GM12878 (cell line): ENCODE results near the gene ABHD2. TPM values are rescaled to one million over a fixed set of nuclear protein-coding genes. Genes with fewer than 3 reads are reported as not detected.

Source experiments
- CEBPB ChIP-seq, 2 experiments: fragments of 150-350 bp in 1 of 2; IDR thresholded peaks; 2 replicates each; pipeline ENCODE4 v1.6.1; 2012 to 2014; ENCODE audit warnings: low read depth in 2 of 2, low read length in 2 of 2, borderline replicate concordance in 1 of 2, inconsistent platforms in 1 of 2
- FOXM1 ChIP-seq: IDR thresholded peaks from 2 replicates; pipeline ENCODE4 v1.6.1; 2012; ENCODE audit warnings: low read depth, mild to moderate bottlenecking, inconsistent platforms, low read length, moderate library complexity
- JUND ChIP-seq: IDR thresholded peaks from 2 replicates; pipeline ENCODE4 v1.6.1; 2012; ENCODE audit warnings: low read depth, mild to moderate bottlenecking, low read length, improper control_type of control experiment, moderate library complexity
- RELA ChIP-seq: fragments of 450-650 bp; IDR thresholded peaks from 2 replicates; pipeline ENCODE4 v1.8.0; 2014; ENCODE audit warnings: borderline replicate concordance; ENCODE audit not compliant: partially characterized antibody
- SIN3A ChIP-seq: IDR thresholded peaks from 2 replicates; pipeline ENCODE4 v1.6.1; 2012; ENCODE audit warnings: low read depth, low read length, improper control_type of control experiment
- SUZ12 ChIP-seq: fragments of 200-600 bp; sonication (generic); IDR thresholded peaks from one replicate; pipeline ENCODE4 v1.6.1; 2018; ENCODE audit warnings: antibody characterized with exemption, mild to moderate bottlenecking; ENCODE audit not compliant: unreplicated experiment
- polyA plus RNA-seq, 11 experiments: library from polyadenylated mRNA; depleted of rRNA in 4 of 11; unstranded in 6 of 11; stranded (reverse) in 5 of 11; fragments of >200 nt; fragmentation: Nextera tagmentation in 4 of 11; fragmentation: Illumina TruSeq in 1 of 11; extraction: Ambion mirVana in 4 of 11; extraction: Trizol in 1 of 11; gene quantifications; 1 replicate in 1 of 11; 2 replicates in 10 of 11; pipeline versions ENCODE4 v1.2.1 to v1.2.3, GENCODE V29; 2011 to 2016; ENCODE audit warnings: inconsistent platforms in 2 of 11, missing spikeins in 2 of 11, low read depth in 1 of 11
- total RNA-seq, 4 experiments: library from RNA; depleted of rRNA in 3 of 4; stranded (reverse); fragments of >200 nt in 3 of 4; fragmentation: Illumina TruSeq in 1 of 4; extraction: Trizol in 1 of 4; gene quantifications; 2 replicates each; pipeline versions ENCODE4 v1.2.1 to v1.2.3, GENCODE V29; 2013 to 2021
- TF ChIP-seq, protein P1 (sequence below): fragments of 450-650 bp; IDR thresholded peaks from 2 replicates; pipeline ENCODE4 v1.6.1; 2017; ENCODE audit warnings: antibody characterized with exemption, mild to moderate bottlenecking, moderate library complexity
- TF ChIP-seq, protein P2 (sequence below): fragments of 450-650 bp; IDR thresholded peaks from 2 replicates; pipeline ENCODE4 v1.6.1; 2017; ENCODE audit warnings: borderline replicate concordance
- TF ChIP-seq, protein P3 (sequence below): fragments of 450-650 bp; IDR thresholded peaks from 2 replicates; pipeline ENCODE4 v1.6.1; 2017; ENCODE audit warnings: mild to moderate bottlenecking, low read depth, inconsistent platforms; ENCODE audit not compliant: poor library complexity, severe bottlenecking

The ABHD2 gene
- total and polyA plus RNA-seq, 10 of the 15 experiments (the other 5 are each of a cell fraction or from before 2014, with no cell fraction given): 1.2 to 33.6 (median 20.4) TPM

DNA sequence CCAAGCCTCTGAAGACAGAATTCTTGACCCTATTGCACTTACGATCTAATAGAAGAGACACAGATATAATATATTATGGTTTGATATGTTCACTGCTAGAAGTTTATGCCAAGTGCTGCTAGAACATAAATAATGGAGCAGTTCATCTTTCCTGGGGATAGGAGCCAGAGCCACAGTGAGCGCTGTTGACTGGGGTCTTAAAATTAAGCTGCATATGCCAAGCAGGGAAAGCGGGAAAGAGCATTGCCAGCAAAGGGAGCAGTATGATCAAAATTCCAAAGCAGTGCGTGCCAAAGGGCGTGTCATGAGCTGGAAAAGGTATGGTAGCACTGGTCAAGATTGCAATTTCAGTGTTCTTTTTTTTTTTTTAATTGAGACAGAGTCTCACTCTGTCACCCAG, 49.1 kb upstream of the ABHD2 start (continued):
- TF ChIP-seq, protein P1, sequence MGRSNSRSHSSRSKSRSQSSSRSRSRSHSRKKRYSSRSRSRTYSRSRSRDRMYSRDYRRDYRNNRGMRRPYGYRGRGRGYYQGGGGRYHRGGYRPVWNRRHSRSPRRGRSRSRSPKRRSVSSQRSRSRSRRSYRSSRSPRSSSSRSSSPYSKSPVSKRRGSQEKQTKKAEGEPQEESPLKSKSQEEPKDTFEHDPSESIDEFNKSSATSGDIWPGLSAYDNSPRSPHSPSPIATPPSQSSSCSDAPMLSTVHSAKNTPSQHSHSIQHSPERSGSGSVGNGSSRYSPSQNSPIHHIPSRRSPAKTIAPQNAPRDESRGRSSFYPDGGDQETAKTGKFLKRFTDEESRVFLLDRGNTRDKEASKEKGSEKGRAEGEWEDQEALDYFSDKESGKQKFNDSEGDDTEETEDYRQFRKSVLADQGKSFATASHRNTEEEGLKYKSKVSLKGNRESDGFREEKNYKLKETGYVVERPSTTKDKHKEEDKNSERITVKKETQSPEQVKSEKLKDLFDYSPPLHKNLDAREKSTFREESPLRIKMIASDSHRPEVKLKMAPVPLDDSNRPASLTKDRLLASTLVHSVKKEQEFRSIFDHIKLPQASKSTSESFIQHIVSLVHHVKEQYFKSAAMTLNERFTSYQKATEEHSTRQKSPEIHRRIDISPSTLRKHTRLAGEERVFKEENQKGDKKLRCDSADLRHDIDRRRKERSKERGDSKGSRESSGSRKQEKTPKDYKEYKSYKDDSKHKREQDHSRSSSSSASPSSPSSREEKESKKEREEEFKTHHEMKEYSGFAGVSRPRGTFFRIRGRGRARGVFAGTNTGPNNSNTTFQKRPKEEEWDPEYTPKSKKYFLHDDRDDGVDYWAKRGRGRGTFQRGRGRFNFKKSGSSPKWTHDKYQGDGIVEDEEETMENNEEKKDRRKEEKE: no peak
- TF ChIP-seq RELA (no peak), SIN3A (no peak), JUND (no peak), SUZ12 (no peak), CEBPB (IDR thresholded peaks at IDR 0.05; ENCODE audit: borderline replicate concordance in 1 of 2, low read depth in 2 of 2, low read length in 2 of 2) (no peak), FOXM1 (no peak)
- TF ChIP-seq, protein P2, sequence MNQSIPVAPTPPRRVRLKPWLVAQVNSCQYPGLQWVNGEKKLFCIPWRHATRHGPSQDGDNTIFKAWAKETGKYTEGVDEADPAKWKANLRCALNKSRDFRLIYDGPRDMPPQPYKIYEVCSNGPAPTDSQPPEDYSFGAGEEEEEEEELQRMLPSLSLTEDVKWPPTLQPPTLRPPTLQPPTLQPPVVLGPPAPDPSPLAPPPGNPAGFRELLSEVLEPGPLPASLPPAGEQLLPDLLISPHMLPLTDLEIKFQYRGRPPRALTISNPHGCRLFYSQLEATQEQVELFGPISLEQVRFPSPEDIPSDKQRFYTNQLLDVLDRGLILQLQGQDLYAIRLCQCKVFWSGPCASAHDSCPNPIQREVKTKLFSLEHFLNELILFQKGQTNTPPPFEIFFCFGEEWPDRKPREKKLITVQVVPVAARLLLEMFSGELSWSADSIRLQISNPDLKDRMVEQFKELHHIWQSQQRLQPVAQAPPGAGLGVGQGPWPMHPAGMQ: no peak
- TF ChIP-seq, protein P3, sequence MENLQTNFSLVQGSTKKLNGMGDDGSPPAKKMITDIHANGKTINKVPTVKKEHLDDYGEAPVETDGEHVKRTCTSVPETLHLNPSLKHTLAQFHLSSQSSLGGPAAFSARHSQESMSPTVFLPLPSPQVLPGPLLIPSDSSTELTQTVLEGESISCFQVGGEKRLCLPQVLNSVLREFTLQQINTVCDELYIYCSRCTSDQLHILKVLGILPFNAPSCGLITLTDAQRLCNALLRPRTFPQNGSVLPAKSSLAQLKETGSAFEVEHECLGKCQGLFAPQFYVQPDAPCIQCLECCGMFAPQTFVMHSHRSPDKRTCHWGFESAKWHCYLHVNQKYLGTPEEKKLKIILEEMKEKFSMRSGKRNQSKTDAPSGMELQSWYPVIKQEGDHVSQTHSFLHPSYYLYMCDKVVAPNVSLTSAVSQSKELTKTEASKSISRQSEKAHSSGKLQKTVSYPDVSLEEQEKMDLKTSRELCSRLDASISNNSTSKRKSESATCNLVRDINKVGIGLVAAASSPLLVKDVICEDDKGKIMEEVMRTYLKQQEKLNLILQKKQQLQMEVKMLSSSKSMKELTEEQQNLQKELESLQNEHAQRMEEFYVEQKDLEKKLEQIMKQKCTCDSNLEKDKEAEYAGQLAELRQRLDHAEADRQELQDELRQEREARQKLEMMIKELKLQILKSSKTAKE: no peak
